ENCODE results near the gene APBB2. TPM values are rescaled to one million over a fixed set of nuclear protein-coding genes. Genes with fewer than 3 reads are reported as not detected.

The APBB2 gene
- total RNA-seq, 2 donors from 2014 or later = 56.1 to 64.8 TPM

GRCh38 chr4:41013746-41014145 lies 200.6 kb downstream of the APBB2 start:
- H3K36me3 ChIP-seq (ENCODE audit: control insufficient read depth, insufficient read depth, low read length) = peaks cover 6% of the 10 kb centered on the region
- H3K27me3 ChIP-seq (ENCODE audit: control insufficient read depth, insufficient read depth, low read length, poor library complexity, severe bottlenecking) = no peaks in the 10 kb centered on the region
- H3K27ac Mint-ChIP-seq = peak overlapping the region; percentile 28
- H3K4me3 Mint-ChIP-seq = no peak overlapping the region
- TF ChIP-seq CTCF (conservative IDR thresholded peaks at IDR 0.05) = no peak
- no peak overlapping the region for H3K27ac ChIP-seq (ENCODE audit: low read depth, low read length)
- peaks cover 22% of the 10 kb centered on the region for H3K36me3 Mint-ChIP-seq (ENCODE audit: low read depth)
- WGBS, 2 experiments (ENCODE audit: insufficient coverage in 1 of 2, insufficient read length in 1 of 2) = 77 to 78% methylated on average over 4 to 6 of the region's 6 CpGs
- DNase-seq = peak; percentile 51
- no peak overlapping the region for H3K9ac ChIP-seq (ENCODE audit: extremely low read depth, low read length, poor library complexity, severe bottlenecking)
- H3K4me1 ChIP-seq (ENCODE audit: control insufficient read depth, insufficient read depth, low read length) = no peaks in the 10 kb centered on the region
- H3K4me3 ChIP-seq (ENCODE audit: low read length) = no peak overlapping the region
- H3K27me3 Mint-ChIP-seq (ENCODE audit: insufficient read depth) = no peaks in the 10 kb centered on the region
- no peaks in the 10 kb centered on the region for H3K9me3 Mint-ChIP-seq
- no peaks in the 10 kb centered on the region for H3K9me3 ChIP-seq (ENCODE audit: control insufficient read depth, low read length)
- peaks cover 22% of the 10 kb centered on the region for H3K4me1 Mint-ChIP-seq

GRCh38 chr4:41012911-41013310 lies 201.4 kb downstream of the APBB2 start:
- H3K4me1 Mint-ChIP-seq = peaks cover 22% of the 10 kb centered on the region
- DNase-seq = no peak

GRCh38 chr4:41012293-41012692 lies 202.0 kb downstream of the APBB2 start:
- peaks cover 30% of the 10 kb centered on the region for H3K36me3 Mint-ChIP-seq (ENCODE audit: low read depth)
- no peak for TF ChIP-seq CTCF (conservative IDR thresholded peaks at IDR 0.05)
- H3K9me3 ChIP-seq (ENCODE audit: control insufficient read depth, low read length) = peaks cover 8% of the 10 kb centered on the region
- no peak overlapping the region for H3K27ac ChIP-seq (ENCODE audit: low read depth, low read length)
- peaks cover 20% of the 10 kb centered on the region for H3K4me1 Mint-ChIP-seq
- H3K27me3 ChIP-seq (ENCODE audit: control insufficient read depth, insufficient read depth, low read length, poor library complexity, severe bottlenecking) = no peaks in the 10 kb centered on the region
- H3K27ac Mint-ChIP-seq = peak overlapping the region; percentile 16
- no peak overlapping the region for H3K4me3 ChIP-seq (ENCODE audit: low read length)
- H3K4me3 Mint-ChIP-seq = no peak overlapping the region
- no peaks in the 10 kb centered on the region for H3K4me1 ChIP-seq (ENCODE audit: control insufficient read depth, insufficient read depth, low read length)
- 83 to 95% methylated on average over 1 of the region's 2 CpGs for WGBS, 2 experiments (ENCODE audit: insufficient coverage in 1 of 2, insufficient read length in 1 of 2)
- no peak for DNase-seq
- H3K9ac ChIP-seq (ENCODE audit: extremely low read depth, low read length, poor library complexity, severe bottlenecking) = no peak overlapping the region
- peaks cover 6% of the 10 kb centered on the region for H3K36me3 ChIP-seq (ENCODE audit: control insufficient read depth, insufficient read depth, low read length)
- H3K9me3 Mint-ChIP-seq = peaks cover 2% of the 10 kb centered on the region
- H3K27me3 Mint-ChIP-seq (ENCODE audit: insufficient read depth) = no peaks in the 10 kb centered on the region

More at GRCh38 chr4:41012911-41013310, 201.4 kb downstream of the APBB2 start:
- Mint-ChIP-seq H3K9me3 (no peaks in the 10 kb centered on the region), H3K36me3 (ENCODE audit: low read depth) (peaks cover 23% of the 10 kb centered on the region), H3K4me3 (no peak overlapping the region), H3K27me3 (ENCODE audit: insufficient read depth) (no peaks in the 10 kb centered on the region), H3K27ac (no peak overlapping the region)
- Histone ChIP-seq H3K27me3 (ENCODE audit: control insufficient read depth, insufficient read depth, low read length, poor library complexity, severe bottlenecking) (no peaks in the 10 kb centered on the region), H3K27ac (ENCODE audit: low read depth, low read length) (no peak overlapping the region), H3K9me3 (ENCODE audit: control insufficient read depth, low read length) (peaks cover 2% of the 10 kb centered on the region), H3K36me3 (ENCODE audit: control insufficient read depth, insufficient read depth, low read length) (peaks cover 6% of the 10 kb centered on the region), H3K9ac (ENCODE audit: extremely low read depth, low read length, poor library complexity, severe bottlenecking) (no peak overlapping the region), H3K4me1 (ENCODE audit: control insufficient read depth, insufficient read depth, low read length) (no peaks in the 10 kb centered on the region), H3K4me3 (ENCODE audit: low read length) (no peak overlapping the region)
- WGBS, 2 experiments (ENCODE audit: insufficient coverage in 1 of 2, insufficient read length in 1 of 2) = 86% methylated on average over 3 of the region's 3 CpGs; no CpG with 5 or more reads in 1 of the 2 experiments
- no peak for TF ChIP-seq CTCF (conservative IDR thresholded peaks at IDR 0.05)

All from endodermal cell (in vitro differentiated cells).